H1 (cell line): Measurements from ENCODE around the gene PPP1CA. TPM values are rescaled to one million over a fixed set of nuclear protein-coding genes. Genes with fewer than 3 reads are reported as not detected.

Experiments used
- CTCF ChIA-PET: fragments of 300-600 bp; sonication (Branson Sonifier 250); formaldehyde crosslinking; loops from one replicate; lab custom pipeline; 2021; ENCODE audit not compliant: partially characterized antibody; lab: Charles Lee
- POLR2A ChIA-PET: fragments of 300-600 bp; sonication (Branson Sonifier 250); formaldehyde crosslinking; loops from one replicate; lab custom pipeline; 2021; ENCODE audit warnings: inconsistent platforms; ENCODE audit not compliant: partially characterized antibody; lab: Charles Lee
- DNase-seq, 2 experiments: peaks; one replicate each; pipeline versions ENCODE4 v3.0.0 to v3.0.0-alpha.2; 2010 to 2022; ENCODE audit warnings: low spot score in 2 of 2, low read depth in 1 of 2, mixed read lengths in 1 of 2
- FAIRE-seq: peaks from 2 replicates; lab custom pipeline; 2011; peaks lifted over from hg19 to GRCh38; lab: Jason Lieb, UNC
- H2AFZ ChIP-seq: 2 replicates; pipeline ENCODE4 v1.8.1; 2012; ENCODE audit warnings: low read length, inconsistent platforms
- H2AK5ac ChIP-seq: 2 replicates; pipeline ENCODE4 v1.6.1; 2013; ENCODE audit warnings: low read depth, low read length
- H2BK120ac ChIP-seq: replicated peaks from 2 replicates; pipeline ENCODE3; 2013; ENCODE audit warnings: low read depth, low read length, inconsistent platforms
- H2BK12ac ChIP-seq: 2 replicates; pipeline ENCODE4 v1.6.1; 2013; ENCODE audit warnings: low read depth, low read length
- H2BK15ac ChIP-seq: 2 replicates; pipeline ENCODE4 v1.6.1; 2013; ENCODE audit warnings: low read length
- H2BK20ac ChIP-seq: 2 replicates; pipeline ENCODE4 v1.6.1; 2013; ENCODE audit warnings: low read length
- H2BK5ac ChIP-seq: 2 replicates; pipeline ENCODE4 v1.6.1; 2013; ENCODE audit warnings: low read depth, low read length
- H3K14ac ChIP-seq: 2 replicates; pipeline ENCODE4 v1.6.1; 2013; ENCODE audit warnings: inconsistent platforms; ENCODE audit not compliant: insufficient read length
- H3K18ac ChIP-seq: 2 replicates; pipeline ENCODE4 v1.6.1; 2013; ENCODE audit warnings: low read length; ENCODE audit errors: extremely low read depth
- H3K23ac ChIP-seq: 2 replicates; pipeline ENCODE4 v1.6.1; 2013; ENCODE audit warnings: inconsistent platforms; ENCODE audit not compliant: insufficient read length
- H3K23me2 ChIP-seq: 2 replicates; pipeline ENCODE4 v1.6.1; 2013; ENCODE audit warnings: low read depth, low read length
- H3K27ac ChIP-seq: 2 replicates; pipeline ENCODE4 v1.6.1; 2011; ENCODE audit warnings: low read depth, low read length, inconsistent platforms
- H3K27me3 ChIP-seq, 4 experiments: replicated peaks in 1 of 4; 1 replicate in 1 of 4; 2 replicates in 3 of 4; pipeline versions ENCODE4 v1.6.1 to v1.8.1; 2011 to 2013; ENCODE audit warnings: low read length in 3 of 4, mild to moderate bottlenecking in 3 of 4, inconsistent platforms in 2 of 4, mixed read lengths in 2 of 4, moderate library complexity in 1 of 4; ENCODE audit not compliant: control insufficient read depth in 3 of 4, insufficient read depth in 3 of 4; ENCODE audit errors: extremely low read depth in 1 of 4
- H3K36me3 ChIP-seq, 4 experiments: 2 replicates each; pipeline versions ENCODE4 v1.6.1 to v1.8.1; 2011 to 2013; ENCODE audit warnings: mild to moderate bottlenecking in 4 of 4, low read length in 3 of 4, moderate library complexity in 2 of 4, control low read depth in 1 of 4, inconsistent platforms in 1 of 4; ENCODE audit not compliant: insufficient read depth in 4 of 4, control insufficient read depth in 2 of 4
- H3K4ac ChIP-seq: replicated peaks from 2 replicates; pipeline ENCODE3; 2013; ENCODE audit warnings: low read length, low read depth, mixed read lengths, inconsistent platforms; ENCODE audit not compliant: insufficient read length
- H3K4me1 ChIP-seq, 4 experiments: replicated peaks in 1 of 4; 1 replicate in 1 of 4; 2 replicates in 3 of 4; pipeline versions ENCODE4 v1.6.1 to v1.8.1; 2011 to 2013; ENCODE audit warnings: low read length in 3 of 4, inconsistent platforms in 2 of 4, mixed read lengths in 1 of 4; ENCODE audit not compliant: insufficient read depth in 4 of 4, control insufficient read depth in 3 of 4
- H3K4me2 ChIP-seq, 2 experiments: 2 replicates each; pipeline versions ENCODE4 v1.6.1 to v1.8.1; 2011 to 2013; ENCODE audit warnings: low read depth in 2 of 2, low read length in 2 of 2, control low read depth in 1 of 2, inconsistent platforms in 1 of 2, mild to moderate bottlenecking in 1 of 2; ENCODE audit not compliant: insufficient read depth in 1 of 2
- H3K4me3 ChIP-seq, 4 experiments: fragments of 200-600, 300-600 bp in 1 of 4; sonication (generic), shearing (Covaris generic), sonication (Bioruptor Twin) in 1 of 4; 2 replicates each; pipeline versions ENCODE4 v1.5.1 to v1.8.1; 2011 to 2016; ENCODE audit warnings: low read length in 4 of 4, low read depth in 3 of 4, control low read depth in 2 of 4, inconsistent platforms in 2 of 4, mild to moderate bottlenecking in 2 of 4, mixed read lengths in 1 of 4, moderate library complexity in 1 of 4; ENCODE audit not compliant: insufficient read depth in 2 of 4; ENCODE audit errors: extremely low read depth in 1 of 4
- H3K56ac ChIP-seq: replicated peaks from 2 replicates; pipeline ENCODE3; 2013; ENCODE audit warnings: low read depth, mild to moderate bottlenecking, mixed read lengths, low read length, inconsistent platforms; ENCODE audit not compliant: insufficient read length
- H3K79me1 ChIP-seq: 2 replicates; pipeline ENCODE4 v1.6.1; 2013; ENCODE audit warnings: low read depth, low read length, control low read depth
- H3K79me2 ChIP-seq, 2 experiments: 2 replicates each; pipeline versions ENCODE4 v1.6.1 to v1.8.1; 2012 to 2013; ENCODE audit warnings: low read length in 2 of 2, mild to moderate bottlenecking in 2 of 2, inconsistent platforms in 1 of 2; ENCODE audit not compliant: insufficient read depth in 2 of 2, control insufficient read depth in 1 of 2
- H3K9ac ChIP-seq, 4 experiments: replicated peaks in 1 of 4; 1 replicate in 1 of 4; 2 replicates in 3 of 4; pipeline versions ENCODE4 v1.6.1 to v1.8.1; 2011 to 2013; ENCODE audit warnings: low read depth in 3 of 4, low read length in 3 of 4, control low read depth in 2 of 4, mild to moderate bottlenecking in 2 of 4, moderate library complexity in 2 of 4, inconsistent platforms in 1 of 4; ENCODE audit errors: extremely low read depth in 1 of 4
- H3K9me3 ChIP-seq, 2 experiments: 2 replicates each; pipeline versions ENCODE4 v1.6.1 to v1.8.1; 2012 to 2013; ENCODE audit warnings: mild to moderate bottlenecking in 2 of 2, moderate library complexity in 2 of 2, control low read depth in 1 of 2, inconsistent platforms in 1 of 2, low read depth in 1 of 2, low read length in 1 of 2, mixed read lengths in 1 of 2; ENCODE audit not compliant: insufficient read depth in 2 of 2
- H4K20me1 ChIP-seq, 2 experiments: replicated peaks in 1 of 2; 2 replicates each; pipeline versions ENCODE3 to v1.8.1; 2011 to 2013; ENCODE audit warnings: inconsistent platforms in 2 of 2, low read length in 2 of 2, mild to moderate bottlenecking in 1 of 2; ENCODE audit not compliant: insufficient read depth in 2 of 2, control insufficient read depth in 1 of 2
- H4K5ac ChIP-seq: 2 replicates; pipeline ENCODE4 v1.6.1; 2013; ENCODE audit warnings: low read length, low read depth, mixed read lengths, inconsistent platforms; ENCODE audit not compliant: insufficient read length
- H4K8ac ChIP-seq: 2 replicates; pipeline ENCODE4 v1.8.0; 2013; ENCODE audit warnings: mild to moderate bottlenecking, moderate library complexity, low read length, inconsistent platforms; ENCODE audit not compliant: insufficient read depth; ENCODE audit errors: extremely low read depth
- H4K91ac ChIP-seq: replicated peaks from 2 replicates; pipeline ENCODE3; 2013; ENCODE audit warnings: low read length, mixed read lengths, inconsistent platforms; ENCODE audit not compliant: insufficient read length
- SAP30 ChIP-seq: fragments of 300-600 bp; sonication (generic); IDR thresholded peaks from 2 replicates; pipeline ENCODE4 v1.7.1; 2012; ENCODE audit warnings: low read length, moderate library complexity, mild to moderate bottlenecking, inconsistent platforms; ENCODE audit not compliant: insufficient read depth, insufficient replicate concordance
- SUZ12 ChIP-seq: fragments of 200-600 bp; sonication (generic); IDR thresholded peaks from 2 replicates; pipeline ENCODE4 v1.6.1; 2012; ENCODE audit warnings: mild to moderate bottlenecking, inconsistent platforms, low read length, moderate library complexity, mixed read lengths
- WGBS, 2 experiments: shearing (Covaris generic) in 1 of 2; methylation state at CpG; one replicate each; pipeline versions ENCODE4 v1.1.6 to v1.1.7; 2013 to 2015; ENCODE audit warnings: low lambda C conversion rate in 2 of 2, mixed read lengths in 2 of 2, inconsistent platforms in 1 of 2, low coverage in 1 of 2, missing lambda C conversion rate in 1 of 2; ENCODE audit not compliant: insufficient replicate concordance in 2 of 2, insufficient coverage in 1 of 2, insufficient read length in 1 of 2; ENCODE audit errors: extremely low coverage in 1 of 2, missing lambda C conversion rate in 1 of 2; 5-methylcytosine and 5-hydroxymethylcytosine counted together
- polyA plus RNA-seq, 7 experiments: library from polyadenylated mRNA; depleted of rRNA in 3 of 7; stranded (reverse) in 5 of 7; unstranded in 2 of 7; fragments of >200 nt in 5 of 7; fragments of 200-250 nt in 2 of 7; gene quantifications; 1 replicate in 5 of 7; 2 replicates in 1 of 7; 4 replicates in 1 of 7; pipeline versions ENCODE4 v1.2.1 to v1.2.3, GENCODE V29; 2011 to 2013; ENCODE audit warnings: missing spikeins in 2 of 7, mixed read lengths in 2 of 7
- total RNA-seq: library from RNA; stranded (reverse); fragmentation: NEBNext Ultra II Directional; extraction: Animal tissue kit (Norgen Biotek cat#: 25700); gene quantifications from 2 replicates; pipeline ENCODE4 v1.2.1, GENCODE V29; 2021

PPP1CA gene
- total and polyA plus RNA-seq, 2 of the 8 experiments (the other 6 are each of a cell fraction or from before 2014, with no cell fraction given), result 198 to 359 TPM

DNA sequence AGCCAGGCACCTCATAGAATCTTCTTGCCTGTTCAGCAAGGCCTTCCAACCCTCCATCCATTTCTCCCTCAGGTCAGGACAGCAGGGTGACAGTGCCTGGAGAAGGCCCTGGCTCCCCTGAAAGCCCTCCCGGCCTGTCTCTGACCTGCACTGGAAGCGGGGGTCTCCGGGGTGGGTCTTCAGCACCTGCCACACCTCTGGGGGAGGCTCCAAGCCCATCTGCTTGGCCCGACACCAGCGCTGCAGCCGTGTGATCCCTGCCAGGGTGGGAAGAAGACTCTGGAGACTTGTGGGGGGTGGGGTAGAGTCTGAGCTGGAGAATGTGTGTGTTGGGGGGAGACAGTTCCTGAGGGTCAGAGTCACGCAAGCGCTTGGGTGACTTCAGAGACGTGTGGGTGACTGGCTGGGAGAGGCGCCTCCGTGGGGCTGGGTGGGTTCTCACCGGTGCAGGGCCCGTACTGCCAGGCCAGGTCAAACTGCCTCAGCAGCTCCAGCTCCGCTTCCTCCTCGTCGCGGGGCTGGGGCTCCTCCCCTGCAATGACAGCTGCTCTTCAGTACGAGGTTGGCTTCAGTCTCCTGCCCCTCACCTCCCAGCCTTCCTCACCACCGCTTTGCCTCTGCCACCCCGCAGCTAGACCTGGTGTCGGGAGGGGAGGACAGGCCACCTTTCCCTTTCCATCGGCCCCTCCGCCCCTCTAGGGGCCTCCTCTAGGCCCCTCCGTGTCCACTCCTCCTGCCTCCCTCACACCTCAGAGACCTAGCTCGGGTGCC lies 48.9 kb downstream of the PPP1CA start:
- Histone ChIP-seq H2AFZ (no peak overlapping the region), H3K79me2 (no peaks in the 10 kb centered on the region), H3K18ac (peak overlapping the region; percentile 60; the same call in 1 of the 2 replicates), H2BK5ac (peak overlapping the region; percentile 76), H3K14ac (no peak overlapping the region), H3K36me3 (no peaks in the 10 kb centered on the region), H3K4me3 (peak overlapping the region; percentile 57 to 78 (median 73)), H3K27ac (peak overlapping the region; percentile 72; the same call in 1 of the 2 replicates), H4K91ac (peak overlapping the region; percentile 11), H3K56ac (no peak overlapping the region), H3K9me3 (no peaks in the 10 kb centered on the region), H3K23ac (no peak overlapping the region), H3K23me2 (peaks cover 8% of the 10 kb centered on the region; the same call in 1 of the 2 replicates), H3K4ac (no peak overlapping the region), H2AK5ac (no peak overlapping the region), H3K4me2 (peak overlapping the region; percentile 90 to 94), H3K27me3 (no peaks in the 10 kb centered on the region; a peak in 1 of 7 replicates), H4K20me1 (peaks cover 0 to 3% of the 10 kb centered on the region in 2 experiments), H2BK120ac (no peak overlapping the region), H2BK20ac (no peak overlapping the region), H3K4me1 (peaks cover 0 to 18% (median 15%) of the 10 kb centered on the region in 4 experiments; a peak in 6 of 7 replicates), H4K8ac (peak overlapping the region; percentile 69; the same call in 1 of the 2 replicates), H2BK12ac (no peak overlapping the region), H3K79me1 (peaks cover 2% of the 10 kb centered on the region; the same call in 1 of the 2 replicates), H3K9ac (peak overlapping the region in 3 of 4 experiments; percentile 41 to 62 (median 51); a peak in 5 of 7 replicates), H4K5ac (peak overlapping the region; percentile 95), H2BK15ac (peak overlapping the region; percentile 72)
- DNase-seq (no peak), FAIRE-seq (no peak)
- 35% methylated on average over 23 of the region's 25 CpGs; no CpG with 5 or more reads in 1 of the 2 experiments for WGBS, 2 experiments
- CTCF ChIA-PET, result interaction anchor here (0.7 to 20.0 kb wide), 10 partner anchors 9 to 195 kb away, joined by 3 to 1305 read pairs (median 19); partner anchors contain the start of genes CLCF1, PPP1CA, RAD9A and TBC1D10C
- POLR2A ChIA-PET, result interaction anchor here (0.7 to 3.4 kb wide), 17 partner anchors 14 to 231 kb away, joined by 3 to 16 read pairs (median 4); partner anchors contain the start of genes GSTP1 and RAD9A
- TF ChIP-seq SUZ12 (no peak), SAP30 (peak; percentile 93)
